ELR (cell line): ENCODE data around the gene RERE.
"Not testable (repeated sequence)": the region's sequence is repeated elsewhere in the genome, so short reads cannot be mapped to it uniquely, and the experiment has no call there.

Experiments
- DNase-seq: peaks from one replicate; pipeline ENCODE4 v3.0.0-alpha.2; 2015; ENCODE audit warnings: low read depth

The RERE gene

DNA sequence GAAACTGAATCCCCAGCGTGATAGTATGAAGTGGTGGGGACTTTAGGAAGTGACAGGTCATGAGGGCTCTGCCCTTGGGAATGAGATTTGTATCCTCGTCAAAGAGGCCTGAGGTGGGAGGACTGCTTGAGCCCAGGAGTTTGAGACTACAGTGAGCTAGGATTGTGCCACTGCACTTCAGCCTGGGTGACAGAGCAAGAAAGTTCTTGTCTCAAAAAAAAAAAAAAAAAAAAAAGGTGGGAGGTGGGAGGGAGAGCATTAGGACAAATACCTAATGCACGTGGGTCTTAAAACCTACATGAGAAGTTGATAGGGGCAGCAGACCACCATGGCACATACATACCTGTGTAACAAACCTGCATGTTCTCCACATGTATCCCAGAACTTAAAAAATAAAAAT lies 24.0 kb upstream of the RERE start:
- no peak for DNase-seq

DNA sequence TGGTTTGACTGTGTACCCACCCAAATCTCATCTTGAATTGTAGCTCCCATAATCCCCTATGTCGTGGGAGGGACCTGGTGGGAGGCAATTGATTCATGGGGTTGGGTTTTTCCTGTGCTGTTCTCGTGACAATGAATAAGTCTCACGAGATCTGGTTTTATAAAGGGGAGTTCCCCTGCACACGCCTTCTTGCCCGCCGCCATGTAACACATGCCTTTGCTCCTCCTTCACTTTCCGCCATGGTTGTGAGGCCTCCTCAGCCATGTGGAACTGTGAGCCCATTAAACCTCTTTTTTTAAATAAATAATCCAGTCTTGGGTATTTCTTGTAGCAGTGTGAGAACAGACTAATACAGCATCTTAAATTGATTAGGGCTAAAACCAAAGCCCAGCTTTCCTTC lies 22.6 kb upstream of the RERE start:
- DNase-seq = no peak

DNA sequence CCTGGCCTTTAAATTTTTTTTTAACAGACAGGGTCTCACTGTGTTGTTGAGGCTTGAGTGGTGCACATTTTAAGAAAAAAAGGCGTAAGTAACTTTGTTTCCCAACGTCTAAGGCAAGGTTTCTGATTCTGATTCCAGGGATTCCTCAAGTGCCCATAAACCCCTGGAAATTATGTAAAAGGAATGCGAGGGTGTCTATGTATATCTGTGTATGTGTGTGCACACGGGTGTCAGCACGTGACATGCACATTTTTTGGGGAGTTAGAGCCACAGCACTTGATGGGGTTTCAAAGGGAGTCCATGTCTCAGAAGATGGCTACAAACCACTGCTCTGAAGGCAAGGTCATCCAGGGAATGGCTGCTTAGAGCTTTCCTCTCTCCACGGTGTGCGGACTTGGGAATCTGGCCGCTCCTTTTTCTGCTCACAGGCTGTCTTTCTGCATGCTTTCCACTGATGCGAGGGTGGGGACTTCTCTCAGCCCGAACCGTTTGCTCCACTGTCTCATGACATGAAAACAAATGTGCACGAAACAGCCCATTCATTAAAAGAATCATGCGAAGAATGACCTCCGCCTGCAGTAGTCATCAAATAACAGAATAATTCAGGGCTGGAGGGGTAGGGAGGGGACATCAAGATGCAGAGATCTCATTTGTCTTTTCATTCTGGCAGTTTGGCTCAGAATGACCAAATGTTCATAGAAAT lies 18.7 kb upstream of the RERE start:
- DNase-seq = no peak

- peak; percentile 43 for DNase-seq
Observed at GRCh38 chr1:8831340-8831739, 13.9 kb upstream of the RERE start.

GRCh38 chr1:8830732-8831131 lies 13.3 kb upstream of the RERE start:
- DNase-seq = not testable (repeated sequence)

- peak; percentile 96 for DNase-seq
Observed at GRCh38 chr1:8825985-8826481, 8.6 kb upstream of the RERE start.

GRCh38 chr1:8823295-8823664 lies 5.8 kb upstream of the RERE start:
- DNase-seq = no peak

DNA sequence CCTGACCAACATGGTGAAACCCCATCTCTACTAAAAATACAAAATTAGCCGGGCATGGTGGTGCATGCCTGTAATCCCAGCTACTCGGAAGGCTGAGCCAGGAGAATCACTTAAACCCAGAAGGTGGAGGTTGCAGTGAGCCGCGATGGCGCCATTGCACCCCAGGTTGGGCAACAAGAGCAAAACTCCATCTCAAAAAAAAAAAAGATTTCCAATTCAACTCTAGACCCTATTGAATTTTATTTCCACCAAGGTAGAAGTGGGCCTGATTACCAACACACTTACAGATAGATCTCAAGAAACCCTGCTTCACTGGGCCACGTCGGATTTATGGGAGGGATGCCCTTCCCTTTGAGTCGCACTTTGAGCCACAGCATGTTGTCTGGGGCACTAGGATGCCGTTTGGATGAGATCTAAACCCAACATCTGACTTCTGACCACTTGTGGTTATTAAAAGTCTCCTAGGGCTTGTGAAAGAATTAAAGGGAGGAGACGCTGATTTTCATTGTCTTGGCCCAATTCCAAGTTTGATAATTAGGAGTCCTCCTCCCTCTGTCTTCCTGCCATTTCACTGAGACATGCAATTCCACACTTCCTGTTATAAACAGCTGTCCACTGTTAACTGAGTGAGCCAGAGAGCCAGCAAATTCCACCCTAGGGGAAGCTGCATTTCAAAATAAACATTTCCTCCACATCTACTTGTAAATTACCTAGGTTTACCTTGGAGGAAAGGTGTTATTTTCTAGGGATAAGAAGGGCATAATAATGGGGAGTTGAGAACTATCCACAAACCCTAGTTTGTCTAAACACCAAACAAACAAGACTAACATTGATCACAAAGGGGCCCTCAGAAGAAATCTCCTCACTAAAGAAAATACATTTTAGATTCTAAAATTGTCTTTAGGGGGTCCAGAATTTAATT lies 5.2 kb upstream of the RERE start:
- DNase-seq = peak; percentile 90

DNA sequence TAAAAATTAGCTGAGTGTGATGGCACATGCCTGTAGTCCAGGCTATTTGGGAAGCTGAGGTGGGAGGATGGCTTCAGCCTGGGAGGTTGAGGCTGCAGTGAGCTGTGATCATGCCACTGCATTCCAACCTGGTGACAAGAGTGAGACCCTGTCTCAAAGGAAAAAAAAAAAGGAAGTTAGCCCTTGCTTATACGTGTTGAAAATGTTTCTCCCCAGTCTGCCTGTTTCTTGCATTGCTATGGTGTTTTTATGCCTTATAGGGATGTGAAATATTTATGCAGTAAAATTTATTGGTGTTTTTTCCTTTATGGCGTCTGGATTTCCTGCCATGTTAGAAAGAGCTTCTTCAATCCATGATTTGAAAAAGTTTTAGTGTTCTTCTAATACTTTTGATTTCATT lies 3.6 kb upstream of the RERE start:
- peak; percentile 28 for DNase-seq

DNA sequence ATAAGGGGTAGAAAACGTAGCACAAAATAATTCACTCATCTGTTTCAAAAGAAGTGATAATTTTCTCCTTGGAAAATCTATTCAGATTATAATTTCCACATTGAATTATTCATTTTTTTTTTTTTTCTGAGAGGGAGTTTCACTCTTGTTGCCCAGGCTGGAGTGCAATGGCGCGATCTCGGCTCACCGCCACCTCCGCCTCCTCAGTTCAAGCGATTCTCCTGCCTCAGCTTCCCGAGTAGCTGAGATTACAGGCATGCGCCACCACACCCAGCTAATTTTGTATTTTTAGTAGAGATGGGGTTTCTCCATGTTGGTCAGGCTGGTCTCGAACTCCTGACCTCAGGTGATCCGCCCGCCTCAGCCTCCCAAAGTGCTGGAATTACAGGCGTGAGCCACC lies 1.3 kb upstream of the RERE start:
- not testable (repeated sequence) for DNase-seq

DNA sequence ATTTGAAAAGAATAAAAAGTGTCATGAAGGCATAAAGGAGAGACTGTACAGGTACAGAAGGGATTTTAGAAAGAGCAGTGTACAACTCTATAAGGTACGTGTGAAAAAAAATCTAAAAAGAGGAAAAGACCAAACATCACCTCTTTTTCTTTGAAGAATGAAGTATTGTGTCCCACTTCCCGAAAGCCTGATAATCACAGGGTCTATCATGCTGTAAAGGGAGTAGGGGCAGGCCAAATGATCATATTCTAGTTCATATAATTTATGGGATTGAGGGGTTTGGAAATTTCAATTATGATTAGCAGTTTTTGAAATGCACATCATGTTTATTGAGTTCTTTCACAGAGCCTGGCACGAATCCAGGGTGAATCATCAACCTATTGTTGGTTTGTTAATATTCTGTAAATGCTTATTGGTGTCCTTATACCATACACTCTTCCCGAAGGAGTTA lies 910 bp upstream of the RERE start:
- peak; percentile 88 for DNase-seq

- peak; percentile 43 for DNase-seq
Observed at GRCh38 chr1:8816831-8817411, 519 bp downstream of the RERE start.

DNA sequence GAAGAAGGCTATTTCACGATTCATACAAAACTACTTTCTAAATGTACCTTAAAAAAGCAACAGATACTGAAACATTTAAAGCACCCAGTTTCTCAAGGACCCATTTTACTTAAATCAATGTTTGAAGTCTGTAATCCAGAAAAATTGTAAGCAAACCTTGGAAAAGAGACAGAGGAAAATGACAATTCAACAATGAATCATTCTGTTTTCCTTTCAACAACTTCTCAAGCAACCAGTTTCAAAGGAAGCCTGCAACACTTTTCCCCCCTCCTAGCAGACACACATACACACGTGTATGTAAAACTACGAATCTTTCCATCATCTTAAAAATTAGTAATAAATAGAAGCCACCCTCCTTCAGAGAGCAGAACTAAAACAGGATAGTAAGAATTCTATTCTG lies 1.2 kb downstream of the RERE start:
- DNase-seq = peak; percentile 61

GRCh38 chr1:8815582-8816151 lies 1.8 kb downstream of the RERE start:
- DNase-seq = peak; percentile 13

GRCh38 chr1:8814865-8815264 lies 2.6 kb downstream of the RERE start:
- DNase-seq = no peak

DNA sequence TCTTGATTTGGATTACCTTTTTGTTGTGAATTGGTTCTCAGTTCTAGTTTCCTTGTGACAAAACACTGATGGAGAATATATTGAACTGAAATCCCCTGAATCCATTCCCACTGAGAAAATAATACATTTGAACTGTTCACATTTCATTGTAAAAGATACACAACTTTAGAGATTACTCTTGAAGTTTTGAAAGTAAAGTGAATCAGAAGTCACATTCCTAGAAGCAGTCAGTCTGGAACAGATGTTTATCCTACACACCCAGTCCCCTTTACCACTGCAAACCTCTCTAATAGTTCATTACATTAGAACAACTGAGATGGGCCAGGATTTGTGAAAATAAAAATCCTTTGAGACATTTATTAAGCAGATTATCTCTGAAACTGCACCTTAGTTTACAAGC lies 3.4 kb downstream of the RERE start:
- DNase-seq = no peak

DNA sequence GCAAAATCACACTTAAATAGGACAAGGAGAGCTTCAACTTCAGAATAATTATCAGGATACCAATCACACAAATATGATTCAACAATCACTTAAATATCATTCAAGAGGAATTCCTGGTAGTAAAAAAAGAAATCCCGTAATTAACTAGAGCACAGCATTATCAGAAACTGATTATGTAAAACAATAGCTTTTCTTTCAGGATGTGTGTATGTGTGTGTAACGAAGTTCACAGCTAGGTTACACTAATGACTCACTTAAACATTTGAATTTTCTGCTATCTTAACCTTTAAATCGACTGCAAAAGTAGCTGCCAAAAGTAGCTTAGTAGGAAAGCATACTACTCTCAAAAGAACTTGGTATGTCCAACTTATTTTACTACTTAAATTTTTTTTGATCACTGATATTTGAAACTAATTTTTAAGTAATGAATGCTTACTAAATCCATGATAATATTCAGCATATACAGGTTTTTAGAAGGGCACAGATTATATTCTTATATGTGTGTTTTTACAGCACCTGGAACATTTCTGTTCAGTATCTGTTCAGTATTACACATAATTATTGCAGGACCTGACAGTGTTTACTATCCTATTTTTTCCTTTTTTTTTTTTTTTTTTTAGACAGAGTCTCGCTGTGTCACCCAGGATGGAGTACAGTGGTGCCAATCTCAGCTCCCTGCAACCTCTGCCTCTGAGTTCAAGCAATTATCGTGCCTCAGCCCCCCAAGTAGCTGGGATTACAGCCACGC lies 4.2 kb downstream of the RERE start:
- DNase-seq = peak; percentile 30

DNA sequence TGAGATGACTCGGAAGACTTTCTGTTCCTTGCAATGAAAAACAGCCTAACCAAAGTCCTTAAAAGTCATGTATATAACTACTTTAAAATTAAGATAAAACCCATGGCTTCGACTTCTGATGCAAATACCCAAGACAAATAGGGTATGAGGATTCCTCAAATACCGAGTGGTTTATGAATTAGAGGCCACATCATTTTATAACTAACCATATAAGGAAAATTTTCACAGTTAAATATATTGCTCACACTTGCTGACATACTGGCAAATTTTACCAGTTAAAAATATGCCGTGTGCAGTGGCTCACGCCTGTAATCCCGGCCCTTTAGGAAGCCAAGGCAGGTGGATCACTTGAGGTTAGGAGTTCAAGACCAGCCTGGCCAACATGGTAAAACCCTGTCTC lies 5.4 kb downstream of the RERE start:
- DNase-seq = no peak

- DNase-seq = no peak
Observed at GRCh38 chr1:8810987-8811386, 6.5 kb downstream of the RERE start.

DNA sequence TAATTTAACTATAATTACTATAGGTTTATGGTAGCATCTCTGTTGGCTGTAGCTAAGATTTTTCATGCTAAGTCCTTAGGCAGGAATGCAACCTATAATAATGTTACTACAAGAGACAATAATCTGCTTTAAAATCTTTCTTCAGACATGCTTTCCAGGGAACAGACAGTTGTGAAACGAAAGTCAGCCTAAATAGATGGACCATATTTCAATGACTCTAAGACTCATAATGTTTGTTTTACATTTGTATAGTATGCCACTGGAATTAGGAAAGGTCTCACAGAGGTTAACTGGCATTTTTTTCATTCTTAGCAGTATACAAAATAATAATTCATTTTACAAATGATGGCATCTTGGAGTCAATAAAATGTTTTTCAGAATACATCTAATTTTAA lies 8.1 kb downstream of the RERE start:
- no peak for DNase-seq

DNA sequence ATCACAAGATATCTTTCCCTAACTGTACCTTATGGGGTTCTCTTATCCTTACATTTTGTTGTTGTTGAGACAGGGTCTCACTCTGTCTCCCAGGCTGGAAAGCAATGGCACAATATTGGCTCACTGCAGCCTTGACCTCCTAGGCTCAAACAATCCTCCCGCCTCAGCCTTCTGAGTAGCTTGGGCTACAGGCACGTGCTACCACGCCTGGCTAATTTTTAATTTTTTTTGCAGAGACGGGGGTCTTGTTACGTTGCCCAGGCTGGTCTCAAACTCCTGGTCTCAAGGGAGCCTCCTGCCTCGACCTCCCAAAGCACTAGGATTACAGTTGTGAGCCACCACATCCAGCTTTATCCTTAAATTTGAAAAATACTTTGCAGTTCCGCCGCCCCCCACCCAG lies 10.4 kb downstream of the RERE start:
- no peak for DNase-seq

DNA sequence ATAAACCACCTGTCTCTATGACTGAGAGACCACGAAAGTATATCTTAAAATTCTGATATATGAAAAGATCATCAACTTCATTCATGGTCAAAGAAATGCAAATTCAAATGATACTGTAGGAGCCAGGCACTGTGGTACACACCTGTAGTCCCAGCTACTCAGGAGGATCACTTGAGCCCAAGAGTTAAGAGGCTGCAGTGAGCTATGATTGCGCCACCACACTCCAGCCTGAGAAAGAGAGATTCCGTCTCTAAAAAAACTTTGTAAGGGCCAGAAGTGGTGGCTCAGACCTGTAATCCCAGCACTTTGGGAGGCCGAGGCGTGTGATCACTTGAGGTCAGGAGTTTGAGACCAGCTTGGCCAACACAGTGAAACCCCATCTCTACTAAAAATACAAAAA lies 17.0 kb downstream of the RERE start:
- DNase-seq = no peak
